Calu3 (cell line): ENCODE results near the gene PTBP1. TPM values are rescaled to one million over a fixed set of nuclear protein-coding genes. Genes with fewer than 3 reads are reported as not detected.
"Not testable (repeated sequence)": the region's sequence is repeated elsewhere in the genome, so short reads cannot be mapped to it uniquely, and the experiment has no call there.

Experiments
- BruUV-seq: library from RNA; stranded (reverse); fragments of 400-500 nt; replicated peaks from 2 replicates; lab custom pipeline; 2021; lab: Mats Ljungman, UMichigan
- CTCF ChIA-PET: fragments of 300-600 bp; sonication (Branson Sonifier 250); formaldehyde crosslinking; loops from one replicate; lab custom pipeline; 2022; ENCODE audit warnings: antibody characterized with exemption; lab: Charles Lee
- DNase-seq: peaks from one replicate; pipeline ENCODE4 v3.0.0; 2022
- H3K27ac Mint-ChIP-seq: one replicate; pipeline ENCODE4 v1.8.0; 2022; ENCODE audit warnings: mixed read lengths; ENCODE audit not compliant: unreplicated experiment
- H3K27me3 Mint-ChIP-seq: one replicate; pipeline ENCODE4 v1.8.0; 2022; ENCODE audit warnings: mixed read lengths; ENCODE audit not compliant: unreplicated experiment
- H3K36me3 Mint-ChIP-seq: one replicate; pipeline ENCODE4 v1.8.0; 2022; ENCODE audit warnings: mild to moderate bottlenecking, moderate library complexity, mixed read lengths; ENCODE audit not compliant: insufficient read depth, unreplicated experiment
- H3K4me1 Mint-ChIP-seq: one replicate; pipeline ENCODE4 v1.8.0; 2022; ENCODE audit warnings: mild to moderate bottlenecking, low read depth, mixed read lengths; ENCODE audit not compliant: unreplicated experiment
- H3K4me3 Mint-ChIP-seq: one replicate; pipeline ENCODE4 v1.8.0; 2022; ENCODE audit warnings: mild to moderate bottlenecking, low read depth, moderate library complexity, mixed read lengths; ENCODE audit not compliant: unreplicated experiment
- H3K9me3 Mint-ChIP-seq: one replicate; pipeline ENCODE4 v1.8.0; 2022; ENCODE audit warnings: low read depth, mixed read lengths; ENCODE audit not compliant: unreplicated experiment
- CTCF ChIP-seq: fragments of 200-600 bp; IDR thresholded peaks from one replicate; pipeline ENCODE4 v1.8.0; 2022; ENCODE audit warnings: antibody characterized with exemption; ENCODE audit not compliant: unreplicated experiment
- intact Hi-C: fragments of 100-400 bp; cut with micrococcal nuclease; formaldehyde crosslinking; loops from one replicate; pipeline ENCODE4 v1.10.0; 2022; ENCODE audit not compliant: unreplicated experiment
- total RNA-seq: library from RNA; stranded (reverse); gene quantifications from 2 replicates; pipeline ENCODE4 v1.2.3, GENCODE V29; 2022

The PTBP1 gene
- total RNA-seq, 1 experiment from 2014 or later, result 409 TPM

GRCh38 chr19:815079-815774, 18.0 kb downstream of the PTBP1 start:
- Mint-ChIP-seq H3K27me3 (peaks cover 13% of the 10 kb centered on the region), H3K4me3 (no peak overlapping the region), H3K27ac (peak overlapping the region; percentile 87), H3K4me1 (no peaks in the 10 kb centered on the region), H3K36me3 (peaks cover 55% of the 10 kb centered on the region), H3K9me3 (no peaks in the 10 kb centered on the region)
- no TSS peak for BruUV-seq
- CTCF ChIA-PET, result no interaction called here
- intact Hi-C loops, result no loop called here
- no peak for TF ChIP-seq CTCF
- DNase-seq, result no peak

- BruUV-seq, result no TSS peak
- DNase-seq, result no peak
- peak overlapping the region; percentile 87 for H3K27ac Mint-ChIP-seq
- no peaks in the 10 kb centered on the region for H3K4me1 Mint-ChIP-seq
- CTCF ChIA-PET, result no interaction called here
- TF ChIP-seq CTCF, result no peak
- no peak overlapping the region for H3K4me3 Mint-ChIP-seq
- H3K36me3 Mint-ChIP-seq, result peaks cover 49% of the 10 kb centered on the region
- H3K27me3 Mint-ChIP-seq, result peaks cover 13% of the 10 kb centered on the region
- intact Hi-C loops, result no loop called here
- H3K9me3 Mint-ChIP-seq, result no peaks in the 10 kb centered on the region
Measured at GRCh38 chr19:815775-816499, 18.7 kb downstream of the PTBP1 start.

- Mint-ChIP-seq H3K27ac (peak overlapping the region; percentile 87), H3K4me1 (no peaks in the 10 kb centered on the region), H3K9me3 (no peaks in the 10 kb centered on the region), H3K36me3 (peaks cover 45% of the 10 kb centered on the region), H3K4me3 (no peak overlapping the region), H3K27me3 (peaks cover 13% of the 10 kb centered on the region)
- intact Hi-C loops, result no loop called here
- CTCF ChIA-PET, result no interaction called here
- no peak for DNase-seq
- TF ChIP-seq CTCF, result no peak
- BruUV-seq, result no TSS peak
Measured at GRCh38 chr19:816500-816857, 19.2 kb downstream of the PTBP1 start.

- H3K36me3 Mint-ChIP-seq, result peaks cover 18% of the 10 kb centered on the region
- BruUV-seq, CTCF ChIA-PET: not testable (repeated sequence)
Measured at GRCh38 chr19:820212-820611, 23.0 kb downstream of the PTBP1 start.

More at GRCh38 chr19:820212-820611, 23.0 kb downstream of the PTBP1 start:
- H3K4me1 Mint-ChIP-seq, DNase-seq, intact Hi-C loops, H3K4me3 Mint-ChIP-seq, H3K27ac Mint-ChIP-seq, H3K9me3 Mint-ChIP-seq: not testable (repeated sequence)
- peaks cover 13% of the 10 kb centered on the region for H3K27me3 Mint-ChIP-seq
